OCI-LY7 (cell line): ENCODE data around the gene SGIP1.

Experiments used
- EZH2phosphoT487 ChIP-seq: fragments of 200-600 bp; sonication (generic); IDR thresholded peaks from 2 replicates; pipeline ENCODE4 v1.6.1; 2018; ENCODE audit warnings: low read depth, borderline replicate concordance, mild to moderate bottlenecking, mixed run types, antibody characterized with exemption, low read length, moderate library complexity, mixed read lengths
- TF ChIP-seq, protein P1 (sequence below): fragments of 200-600 bp; sonication (generic); conservative IDR thresholded peaks from 2 replicates; pipeline ENCODE4 v1.5.1; 2014; ENCODE audit warnings: mild to moderate bottlenecking, antibody characterized with exemption, low read length, moderate library complexity, mixed read lengths

DNA sequence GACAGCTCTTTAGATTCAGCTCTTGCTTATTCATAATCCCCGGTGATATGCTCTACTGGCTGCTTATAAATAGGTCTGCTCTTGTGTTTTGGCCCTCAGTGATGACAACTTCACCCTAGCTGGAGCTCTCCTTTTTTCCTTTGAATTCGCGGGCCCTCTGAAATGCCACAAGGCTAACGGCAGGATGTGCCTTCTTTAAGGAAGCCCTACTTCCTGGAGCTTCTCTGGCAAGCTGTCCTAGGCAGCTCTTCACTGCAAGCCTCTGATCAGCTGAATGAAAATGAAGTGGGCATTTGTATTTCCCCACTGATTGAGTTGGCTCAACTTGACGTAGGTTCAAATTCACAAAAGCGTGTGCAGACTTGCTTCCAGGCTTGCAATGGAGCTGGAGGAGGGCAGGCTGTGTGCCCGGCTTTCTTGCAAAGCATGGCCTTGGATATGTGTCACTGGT lies 22.2 kb downstream of the SGIP1 start:
- TF ChIP-seq, protein P1, sequence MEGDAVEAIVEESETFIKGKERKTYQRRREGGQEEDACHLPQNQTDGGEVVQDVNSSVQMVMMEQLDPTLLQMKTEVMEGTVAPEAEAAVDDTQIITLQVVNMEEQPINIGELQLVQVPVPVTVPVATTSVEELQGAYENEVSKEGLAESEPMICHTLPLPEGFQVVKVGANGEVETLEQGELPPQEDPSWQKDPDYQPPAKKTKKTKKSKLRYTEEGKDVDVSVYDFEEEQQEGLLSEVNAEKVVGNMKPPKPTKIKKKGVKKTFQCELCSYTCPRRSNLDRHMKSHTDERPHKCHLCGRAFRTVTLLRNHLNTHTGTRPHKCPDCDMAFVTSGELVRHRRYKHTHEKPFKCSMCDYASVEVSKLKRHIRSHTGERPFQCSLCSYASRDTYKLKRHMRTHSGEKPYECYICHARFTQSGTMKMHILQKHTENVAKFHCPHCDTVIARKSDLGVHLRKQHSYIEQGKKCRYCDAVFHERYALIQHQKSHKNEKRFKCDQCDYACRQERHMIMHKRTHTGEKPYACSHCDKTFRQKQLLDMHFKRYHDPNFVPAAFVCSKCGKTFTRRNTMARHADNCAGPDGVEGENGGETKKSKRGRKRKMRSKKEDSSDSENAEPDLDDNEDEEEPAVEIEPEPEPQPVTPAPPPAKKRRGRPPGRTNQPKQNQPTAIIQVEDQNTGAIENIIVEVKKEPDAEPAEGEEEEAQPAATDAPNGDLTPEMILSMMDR = no peak
- no peak for TF ChIP-seq EZH2phosphoT487
